NK-92 (cell line): ENCODE results near the gene GLP2R.
"Not testable (repeated sequence)": the region's sequence is repeated elsewhere in the genome, so short reads cannot be mapped to it uniquely, and the experiment has no call there.

Source experiments
- DNase-seq: peaks from one replicate; lab custom pipeline; 2025; ENCODE audit not compliant: unreplicated experiment; lab: John Stamatoyannopoulos, UW

The GLP2R gene

GRCh38 chr17:9825641-9826150 lies at the start of gene GLP2R:
Gene GLP2R (plus strand): TSS chr17:9825924. CDS start chr17:9826064, 140 bp downstream.
- DNase-seq = no peak

DNA sequence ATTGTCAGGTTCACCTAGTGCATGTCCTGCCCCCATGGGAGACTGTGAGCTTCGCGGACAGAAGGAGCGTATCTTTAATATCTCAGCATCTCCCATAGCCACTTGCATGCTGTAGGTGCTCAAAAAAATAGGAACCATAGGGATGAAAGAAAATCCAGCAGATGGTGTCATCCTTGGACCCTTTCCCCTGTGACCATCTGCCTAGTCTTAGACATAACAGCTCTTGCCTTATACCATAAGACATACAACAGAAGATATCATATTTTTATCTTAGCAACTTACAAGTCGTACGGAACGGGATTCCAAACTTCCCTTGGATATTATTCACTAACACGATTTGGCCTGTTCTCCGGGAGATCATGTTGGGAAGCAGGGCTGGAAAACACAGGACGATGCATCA lies 48.8 kb upstream of the GLP2R start:
- DNase-seq = no peak

GRCh38 chr17:9780552-9780951 lies 45.2 kb upstream of the GLP2R start:
- DNase-seq = no peak

- no peak for DNase-seq
Measured at GRCh38 chr17:9783050-9783449, 42.7 kb upstream of the GLP2R start.

GRCh38 chr17:9783465-9783864 lies 42.3 kb upstream of the GLP2R start:
- not testable (repeated sequence) for DNase-seq

- DNase-seq = no peak
Measured at GRCh38 chr17:9784544-9784943, 41.2 kb upstream of the GLP2R start.

GRCh38 chr17:9788601-9789000 lies 37.1 kb upstream of the GLP2R start:
- DNase-seq = no peak

GRCh38 chr17:9790316-9790715 lies 35.4 kb upstream of the GLP2R start:
- DNase-seq = no peak

DNA sequence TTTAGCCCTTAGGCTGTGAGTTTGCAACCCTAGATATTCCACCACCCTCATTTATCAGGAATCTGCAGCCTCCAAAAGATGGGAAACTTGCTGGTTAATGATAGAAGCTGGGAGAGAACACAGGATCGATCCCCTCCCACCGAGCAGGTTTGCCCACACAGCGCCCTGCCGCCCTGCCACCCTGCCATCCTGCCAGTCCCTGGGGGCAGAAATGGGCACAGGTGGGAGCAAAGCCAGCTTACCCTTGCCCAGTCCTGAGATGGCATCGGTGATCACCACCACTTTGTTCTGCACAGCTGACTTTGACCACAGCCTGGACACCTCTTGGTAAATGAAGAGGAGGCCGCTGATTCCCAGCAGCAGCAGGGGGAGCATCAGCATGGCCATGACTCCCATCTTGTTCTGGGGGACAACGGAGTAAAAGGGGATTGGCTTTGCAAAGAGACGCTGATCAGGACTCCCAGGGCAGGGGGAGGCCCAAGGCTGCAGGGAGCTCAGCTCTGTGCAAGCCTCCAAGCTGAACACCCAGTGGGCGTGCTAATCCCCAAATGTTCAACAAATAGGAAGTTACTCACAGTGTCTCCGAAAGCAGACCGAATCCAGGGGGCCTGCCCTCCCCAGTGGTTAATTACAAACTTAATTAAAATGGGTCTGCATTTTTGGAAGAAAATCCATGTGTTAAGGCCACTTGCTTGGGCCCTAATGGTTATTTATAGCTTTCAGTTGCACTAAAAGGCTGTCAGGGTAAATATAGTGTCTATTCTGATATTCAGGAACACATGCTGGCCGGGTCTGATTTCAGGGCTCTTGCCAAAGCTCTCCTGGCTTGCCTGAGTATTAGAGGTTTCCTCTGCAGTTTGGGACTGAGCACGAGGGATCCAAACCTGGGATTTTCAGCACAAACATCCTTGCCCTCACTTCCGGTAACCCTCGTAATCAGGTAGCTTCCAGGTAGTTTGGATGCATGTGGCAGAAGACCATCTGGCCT lies 34.5 kb upstream of the GLP2R start, which contains the start of gene DHRS7C:
DHRS7C (minus strand) TSS at position 704 of the 988 bp plus-strand sequence; CDS start at position 396, 308 bp downstream.
- no peak for DNase-seq

GRCh38 chr17:9792181-9792840 lies 33.4 kb upstream of the GLP2R start:
- no peak for DNase-seq

DNA sequence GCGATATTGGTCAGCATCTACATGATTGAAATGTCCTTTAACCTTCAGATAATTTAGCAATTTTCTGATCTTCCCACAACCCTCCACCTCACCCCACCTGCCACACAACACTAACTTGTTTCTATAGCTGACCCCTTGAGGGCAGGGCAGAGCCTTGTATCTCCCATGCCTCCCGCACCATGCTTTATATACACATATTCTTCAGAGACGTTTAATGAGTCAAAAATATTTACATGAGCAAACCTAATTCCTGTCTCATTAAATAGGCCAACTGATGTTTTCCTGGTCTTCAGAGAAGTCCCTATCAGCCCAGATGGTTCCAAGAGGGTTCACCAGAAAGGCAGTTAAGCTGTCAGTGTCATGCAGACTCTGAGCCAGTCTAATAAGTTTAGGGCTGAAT lies 27.7 kb upstream of the GLP2R start:
- no peak for DNase-seq

DNA sequence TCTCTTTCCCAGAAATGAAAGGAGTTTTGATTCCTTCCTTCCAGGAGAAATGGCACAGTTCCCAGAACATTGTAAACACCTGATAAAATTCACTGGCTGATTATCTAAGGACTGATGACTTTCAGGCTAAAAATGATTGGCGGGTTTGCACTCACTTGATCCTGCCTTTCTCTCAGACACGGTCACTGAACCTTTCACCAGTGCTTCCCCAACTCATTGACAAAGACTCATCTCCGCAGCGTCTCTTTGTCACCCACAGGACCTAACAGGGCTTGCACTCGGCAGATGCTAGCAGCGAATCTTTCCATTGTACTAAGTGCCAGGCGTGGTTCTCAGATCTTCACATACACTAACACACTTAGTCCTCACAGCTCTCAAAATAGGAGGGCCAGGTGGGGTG lies 27.0 kb upstream of the GLP2R start:
- DNase-seq = no peak

- DNase-seq = no peak
Measured at GRCh38 chr17:9801505-9801904, 24.2 kb upstream of the GLP2R start.

DNA sequence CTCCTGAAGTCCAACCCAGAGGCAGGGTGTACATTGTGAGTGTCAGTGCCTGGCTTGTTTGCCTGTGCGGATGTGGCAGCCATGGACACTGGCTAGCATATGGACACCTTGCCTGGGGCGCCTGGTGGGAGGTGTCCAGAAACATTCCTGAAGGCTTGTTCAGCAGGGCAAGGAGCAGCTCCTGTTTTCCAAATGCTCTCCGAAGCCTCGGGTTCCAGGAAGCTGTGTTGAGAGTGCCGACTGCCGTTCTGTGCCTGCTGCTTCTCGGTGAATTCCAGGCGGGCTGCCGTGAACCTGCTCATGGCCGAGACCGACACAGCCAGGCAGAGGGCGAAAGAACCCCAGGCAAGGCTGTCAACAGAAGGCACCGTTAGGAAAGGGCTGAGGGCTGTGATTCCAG lies 23.4 kb upstream of the GLP2R start:
- no peak for DNase-seq

- no peak for DNase-seq
Measured at GRCh38 chr17:9802697-9803096, 23.0 kb upstream of the GLP2R start.

GRCh38 chr17:9805769-9806168 lies 20.0 kb upstream of the GLP2R start:
- no peak for DNase-seq

DNA sequence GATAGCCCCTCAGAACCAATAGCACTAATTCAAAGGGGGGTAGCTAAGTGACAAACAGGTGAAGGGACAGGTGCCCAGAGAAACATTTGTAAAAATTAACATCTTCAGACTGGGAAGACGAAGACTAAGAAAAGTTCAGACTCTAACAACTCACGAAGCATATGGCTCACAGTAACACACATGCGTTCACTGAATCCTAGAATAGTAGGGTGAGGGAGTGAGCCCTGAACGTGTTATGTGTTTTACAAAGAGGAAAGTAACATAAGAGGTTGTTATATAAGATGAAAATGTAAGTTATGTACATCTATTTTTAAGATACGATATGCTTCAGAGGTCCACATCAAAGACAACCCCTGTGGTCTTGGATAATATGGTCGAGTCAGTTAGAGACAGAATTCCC lies 19.0 kb upstream of the GLP2R start:
- DNase-seq = no peak

GRCh38 chr17:9809409-9809808 lies 16.3 kb upstream of the GLP2R start:
- DNase-seq = no peak

- DNase-seq = no peak
Measured at GRCh38 chr17:9810100-9810949, 15.4 kb upstream of the GLP2R start.

DNA sequence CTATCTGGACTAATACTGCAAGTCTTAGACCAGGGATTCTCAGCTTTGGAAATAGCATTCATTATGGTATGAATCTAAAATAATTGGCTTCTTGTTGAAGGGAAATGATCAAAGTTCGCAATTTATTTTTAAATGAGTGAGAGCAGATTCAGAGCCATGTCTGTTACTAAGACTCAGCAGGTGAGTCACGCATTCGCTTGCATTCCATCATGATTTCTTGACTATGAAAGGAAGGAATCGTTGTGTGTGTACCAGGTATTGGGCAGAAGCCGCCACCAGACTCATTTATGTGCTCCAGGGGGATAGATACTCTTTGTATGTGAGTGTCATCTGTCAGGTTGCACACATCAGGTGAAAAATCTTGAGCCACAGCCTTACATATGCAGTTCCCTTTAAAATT lies 14.6 kb upstream of the GLP2R start:
- DNase-seq = no peak

- DNase-seq = no peak
Measured at GRCh38 chr17:9811537-9811936, 14.2 kb upstream of the GLP2R start.
